ENCODE measurements around the gene CRB2.

- TF ChIP-seq, protein P1, sequence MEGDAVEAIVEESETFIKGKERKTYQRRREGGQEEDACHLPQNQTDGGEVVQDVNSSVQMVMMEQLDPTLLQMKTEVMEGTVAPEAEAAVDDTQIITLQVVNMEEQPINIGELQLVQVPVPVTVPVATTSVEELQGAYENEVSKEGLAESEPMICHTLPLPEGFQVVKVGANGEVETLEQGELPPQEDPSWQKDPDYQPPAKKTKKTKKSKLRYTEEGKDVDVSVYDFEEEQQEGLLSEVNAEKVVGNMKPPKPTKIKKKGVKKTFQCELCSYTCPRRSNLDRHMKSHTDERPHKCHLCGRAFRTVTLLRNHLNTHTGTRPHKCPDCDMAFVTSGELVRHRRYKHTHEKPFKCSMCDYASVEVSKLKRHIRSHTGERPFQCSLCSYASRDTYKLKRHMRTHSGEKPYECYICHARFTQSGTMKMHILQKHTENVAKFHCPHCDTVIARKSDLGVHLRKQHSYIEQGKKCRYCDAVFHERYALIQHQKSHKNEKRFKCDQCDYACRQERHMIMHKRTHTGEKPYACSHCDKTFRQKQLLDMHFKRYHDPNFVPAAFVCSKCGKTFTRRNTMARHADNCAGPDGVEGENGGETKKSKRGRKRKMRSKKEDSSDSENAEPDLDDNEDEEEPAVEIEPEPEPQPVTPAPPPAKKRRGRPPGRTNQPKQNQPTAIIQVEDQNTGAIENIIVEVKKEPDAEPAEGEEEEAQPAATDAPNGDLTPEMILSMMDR (IDR thresholded peaks at IDR 0.05; ENCODE audit: low read depth, low read length, poor library complexity, severe bottlenecking) = no peak
- TF ChIP-seq EZH2phosphoT487 (IDR thresholded peaks at IDR 0.05; ENCODE audit: borderline replicate concordance, low read length) = no peak
Observed at GRCh38 chr9:123380852-123381705, 25.1 kb downstream of the CRB2 start.
